ENCODE data around the gene MEOX1.

DNA sequence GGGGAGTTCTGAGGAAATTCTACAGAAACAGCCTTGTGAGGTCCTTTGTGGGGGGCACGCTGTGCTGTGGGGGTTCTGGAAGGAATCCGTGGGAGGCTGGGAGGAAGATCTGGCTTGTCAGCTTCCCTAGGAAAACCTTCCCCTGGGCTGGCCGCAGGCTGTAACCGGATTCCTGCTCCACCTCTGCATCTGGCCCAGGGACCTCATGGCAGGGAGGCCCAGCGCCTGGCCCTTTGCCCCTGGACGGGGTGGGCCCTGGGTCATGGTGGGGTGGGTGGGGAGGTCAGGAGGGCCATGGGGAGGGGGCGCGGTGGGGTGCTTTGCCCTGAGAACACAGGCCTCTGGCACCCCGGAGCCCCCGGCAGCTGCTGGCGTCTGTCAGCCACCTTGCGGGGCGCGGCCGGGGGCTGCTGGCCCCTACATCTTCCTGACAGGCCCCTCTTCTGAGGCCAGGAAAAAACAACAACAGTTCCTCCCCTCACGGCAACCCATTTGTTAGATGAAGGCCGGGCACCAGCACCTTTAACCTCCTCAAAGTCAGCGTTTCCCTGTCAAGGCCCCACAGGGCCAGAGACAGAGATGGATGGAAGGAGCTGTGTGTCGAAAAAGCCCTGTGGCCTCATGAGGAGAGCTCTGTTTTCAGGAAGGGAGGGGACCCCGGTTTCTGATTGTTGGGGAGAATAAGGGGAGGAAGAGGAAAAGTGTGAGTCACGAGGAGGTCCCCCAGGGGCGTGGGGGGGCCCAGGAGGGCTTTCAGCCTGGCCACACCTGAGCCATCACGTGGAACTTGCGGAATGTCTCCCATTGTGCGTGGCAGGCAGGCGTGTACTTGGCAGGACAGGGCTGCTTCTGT lies 3.6 kb upstream of the MEOX1 start:
- TF ChIP-seq, protein P1, sequence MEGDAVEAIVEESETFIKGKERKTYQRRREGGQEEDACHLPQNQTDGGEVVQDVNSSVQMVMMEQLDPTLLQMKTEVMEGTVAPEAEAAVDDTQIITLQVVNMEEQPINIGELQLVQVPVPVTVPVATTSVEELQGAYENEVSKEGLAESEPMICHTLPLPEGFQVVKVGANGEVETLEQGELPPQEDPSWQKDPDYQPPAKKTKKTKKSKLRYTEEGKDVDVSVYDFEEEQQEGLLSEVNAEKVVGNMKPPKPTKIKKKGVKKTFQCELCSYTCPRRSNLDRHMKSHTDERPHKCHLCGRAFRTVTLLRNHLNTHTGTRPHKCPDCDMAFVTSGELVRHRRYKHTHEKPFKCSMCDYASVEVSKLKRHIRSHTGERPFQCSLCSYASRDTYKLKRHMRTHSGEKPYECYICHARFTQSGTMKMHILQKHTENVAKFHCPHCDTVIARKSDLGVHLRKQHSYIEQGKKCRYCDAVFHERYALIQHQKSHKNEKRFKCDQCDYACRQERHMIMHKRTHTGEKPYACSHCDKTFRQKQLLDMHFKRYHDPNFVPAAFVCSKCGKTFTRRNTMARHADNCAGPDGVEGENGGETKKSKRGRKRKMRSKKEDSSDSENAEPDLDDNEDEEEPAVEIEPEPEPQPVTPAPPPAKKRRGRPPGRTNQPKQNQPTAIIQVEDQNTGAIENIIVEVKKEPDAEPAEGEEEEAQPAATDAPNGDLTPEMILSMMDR (IDR thresholded peaks at IDR 0.05), result no peak
- TF ChIP-seq POLR2A (IDR thresholded peaks at IDR 0.05) (no peak), EP300 (IDR thresholded peaks at IDR 0.05) (no peak), POLR2AphosphoS5 (IDR thresholded peaks at IDR 0.05) (no peak)

Measured in stomach (tissue), 4 donors.